ENCODE measurements around the gene ADAMTSL5.

Gene ADAMTSL5

GRCh38 chr19:1496714-1497577 is 15.9 kb downstream of the ADAMTSL5 start:
- no peak overlapping the region for H3K4me3 ChIP-seq (ENCODE audit: insufficient read depth, low read depth, low read length)
- no peaks in the 10 kb centered on the region for H3K36me3 ChIP-seq (ENCODE audit: control insufficient read depth, insufficient read depth, low read length)
- WGBS, 2 experiments, result 86% methylated on average over 39 of the region's 39 CpGs
- H3K27ac ChIP-seq (ENCODE audit: insufficient read depth, low read depth, low read length, poor library complexity, severe bottlenecking), result no peak overlapping the region
- H3K9me3 ChIP-seq (ENCODE audit: control insufficient read depth, low read length), result no peaks in the 10 kb centered on the region
- H3K4me1 ChIP-seq (ENCODE audit: control insufficient read depth, insufficient read depth, low read length), result peaks cover 6% of the 10 kb centered on the region
- peaks cover 24% of the 10 kb centered on the region for H3K27me3 ChIP-seq (ENCODE audit: control insufficient read depth, insufficient read depth, low read length, poor library complexity, severe bottlenecking)

DNA sequence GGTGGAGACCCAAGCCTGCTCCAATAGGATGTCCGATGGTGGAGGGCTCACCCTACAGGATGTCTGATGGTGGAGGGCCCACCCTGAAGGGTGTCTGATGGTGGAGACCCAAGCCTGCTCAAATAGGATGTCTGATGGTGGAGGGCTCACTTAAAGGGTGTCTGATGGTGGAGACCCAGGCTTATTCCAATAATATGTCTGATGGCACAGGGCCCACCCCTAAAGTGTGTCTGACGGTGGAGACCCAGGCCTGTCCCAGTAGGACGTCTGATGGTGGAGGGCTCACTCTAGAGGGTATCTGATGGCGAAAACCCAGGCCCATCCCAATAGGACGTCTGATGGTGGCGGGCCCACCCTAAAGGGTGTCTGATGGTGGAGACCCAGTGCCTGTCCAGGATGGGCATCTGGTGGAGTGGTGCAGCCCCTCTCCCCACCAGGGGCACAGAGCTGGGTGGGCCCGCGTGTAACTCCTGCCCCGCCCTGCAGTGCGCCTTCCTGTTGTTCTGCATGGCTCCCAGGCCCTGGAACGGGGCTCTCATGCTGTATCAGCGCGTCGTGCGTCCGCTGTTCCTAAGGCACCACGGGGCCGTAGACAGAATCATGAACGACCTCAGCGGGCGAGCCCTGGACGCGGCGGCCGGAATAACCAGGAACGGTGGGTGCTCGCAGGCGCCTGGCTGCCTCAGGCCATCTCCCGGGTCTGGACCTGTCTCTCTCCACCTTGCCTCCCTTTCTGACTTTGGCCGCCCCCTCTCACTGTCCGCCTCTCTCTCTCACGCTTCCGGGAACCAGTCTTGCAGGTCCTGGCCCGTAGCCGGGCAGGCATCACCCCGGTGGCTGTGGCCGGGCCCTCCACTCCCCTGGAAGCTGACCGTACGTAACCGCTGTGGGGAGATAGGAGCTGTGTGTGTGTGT is 16.8 kb downstream of the ADAMTSL5 start:
- WGBS, 2 experiments, result 90 to 91% methylated on average over 40 of the region's 40 CpGs
- Histone ChIP-seq H3K4me3 (ENCODE audit: insufficient read depth, low read depth, low read length) (no peak overlapping the region), H3K27ac (ENCODE audit: insufficient read depth, low read depth, low read length, poor library complexity, severe bottlenecking) (no peak overlapping the region), H3K36me3 (ENCODE audit: control insufficient read depth, insufficient read depth, low read length) (no peaks in the 10 kb centered on the region), H3K4me1 (ENCODE audit: control insufficient read depth, insufficient read depth, low read length) (peaks cover 6% of the 10 kb centered on the region), H3K9me3 (ENCODE audit: control insufficient read depth, low read length) (no peaks in the 10 kb centered on the region), H3K27me3 (ENCODE audit: control insufficient read depth, insufficient read depth, low read length, poor library complexity, severe bottlenecking) (peaks cover 33% of the 10 kb centered on the region)

DNA sequence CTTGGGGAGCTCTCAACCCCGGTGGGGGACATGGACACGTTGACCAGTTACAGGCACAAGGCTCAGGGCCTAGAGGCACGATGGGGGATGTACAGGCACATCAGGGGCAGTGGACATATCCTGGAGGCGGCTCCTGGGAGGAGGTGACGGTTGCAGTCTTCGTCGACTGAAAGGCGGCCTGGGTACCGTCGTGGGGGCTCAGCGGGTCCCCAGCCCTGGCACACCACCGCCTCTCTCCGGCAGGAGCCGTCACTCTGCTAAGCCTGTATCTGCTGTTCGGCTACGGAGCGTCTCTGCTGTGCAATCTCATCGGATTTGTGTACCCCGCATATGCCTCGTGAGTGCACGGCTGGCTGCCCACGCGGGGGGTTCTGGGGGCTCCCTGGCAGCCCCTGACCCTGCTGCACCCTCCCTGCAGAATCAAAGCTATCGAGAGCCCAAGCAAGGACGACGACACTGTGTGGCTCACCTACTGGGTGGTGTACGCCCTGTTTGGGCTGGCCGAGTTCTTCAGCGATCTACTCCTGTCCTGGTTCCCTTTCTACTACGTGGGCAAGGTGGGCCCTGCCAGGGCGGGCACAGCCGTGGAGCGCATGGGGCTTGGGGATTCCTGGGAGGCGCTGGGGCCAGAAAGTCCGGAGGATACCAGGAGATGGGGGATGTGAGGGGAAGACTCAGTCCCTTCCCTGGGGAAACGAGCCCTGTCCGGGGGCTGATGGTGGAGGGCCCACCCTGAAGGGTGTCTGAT is 17.6 kb downstream of the ADAMTSL5 start:
- no peak overlapping the region for H3K27ac ChIP-seq (ENCODE audit: insufficient read depth, low read depth, low read length, poor library complexity, severe bottlenecking)
- 86 to 87% methylated on average over 37 of the region's 37 CpGs for WGBS, 2 experiments
- H3K4me1 ChIP-seq (ENCODE audit: control insufficient read depth, insufficient read depth, low read length), result peaks cover 6% of the 10 kb centered on the region
- H3K9me3 ChIP-seq (ENCODE audit: control insufficient read depth, low read length), result no peaks in the 10 kb centered on the region
- H3K4me3 ChIP-seq (ENCODE audit: insufficient read depth, low read depth, low read length), result no peak overlapping the region
- no peaks in the 10 kb centered on the region for H3K36me3 ChIP-seq (ENCODE audit: control insufficient read depth, insufficient read depth, low read length)
- H3K27me3 ChIP-seq (ENCODE audit: control insufficient read depth, insufficient read depth, low read length, poor library complexity, severe bottlenecking), result peaks cover 34% of the 10 kb centered on the region

DNA sequence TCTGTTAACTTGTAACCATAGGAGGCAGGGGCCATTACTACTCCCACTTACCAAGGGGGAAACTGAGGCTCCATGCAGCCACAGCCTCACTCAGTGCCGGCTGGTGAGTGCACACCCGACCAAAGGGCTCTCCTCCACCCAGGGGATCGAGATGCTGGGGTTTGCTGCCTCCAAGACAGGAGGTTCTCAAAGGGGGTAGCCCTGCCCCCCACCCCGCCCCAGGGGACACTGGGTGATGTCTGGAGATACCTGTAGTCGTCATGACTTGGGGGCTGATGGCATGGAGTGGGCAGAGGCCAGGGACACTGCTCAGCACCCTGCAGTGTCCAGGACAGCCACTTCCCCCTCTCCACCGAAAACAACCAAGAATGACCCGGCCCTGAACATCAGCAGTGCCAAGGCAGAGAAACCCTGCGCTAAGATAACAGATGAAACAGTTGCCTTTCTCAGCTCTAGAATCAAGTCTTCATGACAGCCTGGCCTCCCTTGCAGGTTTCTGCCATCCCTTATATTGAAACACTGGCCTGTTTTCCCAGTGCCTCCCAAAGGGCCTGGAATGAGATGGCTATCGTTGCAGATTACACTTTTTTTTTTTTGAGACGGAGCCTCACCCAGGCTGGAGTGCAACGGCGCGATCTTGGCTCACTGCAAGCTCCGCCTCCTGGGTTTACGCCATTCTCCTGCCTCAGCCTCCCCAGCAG is 18.6 kb downstream of the ADAMTSL5 start:
- Histone ChIP-seq H3K4me3 (ENCODE audit: insufficient read depth, low read depth, low read length) (no peak overlapping the region), H3K9me3 (ENCODE audit: control insufficient read depth, low read length) (no peaks in the 10 kb centered on the region), H3K27me3 (ENCODE audit: control insufficient read depth, insufficient read depth, low read length, poor library complexity, severe bottlenecking) (peaks cover 34% of the 10 kb centered on the region), H3K36me3 (ENCODE audit: control insufficient read depth, insufficient read depth, low read length) (no peaks in the 10 kb centered on the region), H3K27ac (ENCODE audit: insufficient read depth, low read depth, low read length, poor library complexity, severe bottlenecking) (no peak overlapping the region), H3K4me1 (ENCODE audit: control insufficient read depth, insufficient read depth, low read length) (peaks cover 14% of the 10 kb centered on the region)
- WGBS, 2 experiments, result 76 to 80% methylated on average over 15 of the region's 15 CpGs

- no peak overlapping the region for H3K27ac ChIP-seq (ENCODE audit: insufficient read depth, low read depth, low read length, poor library complexity, severe bottlenecking)
- H3K9me3 ChIP-seq (ENCODE audit: control insufficient read depth, low read length), result no peaks in the 10 kb centered on the region
- WGBS, 2 experiments, result 75 to 77% methylated on average over 10 of the region's 10 CpGs
- peaks cover 34% of the 10 kb centered on the region for H3K27me3 ChIP-seq (ENCODE audit: control insufficient read depth, insufficient read depth, low read length, poor library complexity, severe bottlenecking)
- H3K4me3 ChIP-seq (ENCODE audit: insufficient read depth, low read depth, low read length), result no peak overlapping the region
- no peaks in the 10 kb centered on the region for H3K36me3 ChIP-seq (ENCODE audit: control insufficient read depth, insufficient read depth, low read length)
- peaks cover 9% of the 10 kb centered on the region for H3K4me1 ChIP-seq (ENCODE audit: control insufficient read depth, insufficient read depth, low read length)
Observed at GRCh38 chr19:1492474-1493006, 20.3 kb downstream of the ADAMTSL5 start.

DNA sequence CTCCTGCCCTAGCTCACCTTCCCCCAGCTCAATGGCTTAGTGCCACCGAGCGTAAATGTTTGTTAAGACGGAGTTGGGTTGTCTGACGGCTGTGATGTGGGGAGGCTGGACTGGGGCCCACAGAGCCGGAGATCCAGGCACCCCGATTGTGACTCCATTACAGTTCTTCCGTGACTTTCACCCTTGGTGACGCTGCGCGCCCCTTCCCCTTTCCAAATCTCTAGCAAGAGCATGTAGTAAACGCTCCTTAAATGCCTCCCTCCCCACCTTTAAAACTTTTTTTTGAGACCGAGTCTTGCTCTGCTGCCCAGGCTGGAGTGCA is 21.0 kb downstream of the ADAMTSL5 start:
- Histone ChIP-seq H3K27ac (ENCODE audit: insufficient read depth, low read depth, low read length, poor library complexity, severe bottlenecking) (no peak overlapping the region), H3K36me3 (ENCODE audit: control insufficient read depth, insufficient read depth, low read length) (no peaks in the 10 kb centered on the region), H3K27me3 (ENCODE audit: control insufficient read depth, insufficient read depth, low read length, poor library complexity, severe bottlenecking) (peaks cover 34% of the 10 kb centered on the region), H3K4me3 (ENCODE audit: insufficient read depth, low read depth, low read length) (peak overlapping the region; percentile 40), H3K9me3 (ENCODE audit: control insufficient read depth, low read length) (no peaks in the 10 kb centered on the region), H3K4me1 (ENCODE audit: control insufficient read depth, insufficient read depth, low read length) (peaks cover 8% of the 10 kb centered on the region)
- WGBS, 2 experiments, result 80 to 81% methylated on average over 12 of the region's 12 CpGs

DNA sequence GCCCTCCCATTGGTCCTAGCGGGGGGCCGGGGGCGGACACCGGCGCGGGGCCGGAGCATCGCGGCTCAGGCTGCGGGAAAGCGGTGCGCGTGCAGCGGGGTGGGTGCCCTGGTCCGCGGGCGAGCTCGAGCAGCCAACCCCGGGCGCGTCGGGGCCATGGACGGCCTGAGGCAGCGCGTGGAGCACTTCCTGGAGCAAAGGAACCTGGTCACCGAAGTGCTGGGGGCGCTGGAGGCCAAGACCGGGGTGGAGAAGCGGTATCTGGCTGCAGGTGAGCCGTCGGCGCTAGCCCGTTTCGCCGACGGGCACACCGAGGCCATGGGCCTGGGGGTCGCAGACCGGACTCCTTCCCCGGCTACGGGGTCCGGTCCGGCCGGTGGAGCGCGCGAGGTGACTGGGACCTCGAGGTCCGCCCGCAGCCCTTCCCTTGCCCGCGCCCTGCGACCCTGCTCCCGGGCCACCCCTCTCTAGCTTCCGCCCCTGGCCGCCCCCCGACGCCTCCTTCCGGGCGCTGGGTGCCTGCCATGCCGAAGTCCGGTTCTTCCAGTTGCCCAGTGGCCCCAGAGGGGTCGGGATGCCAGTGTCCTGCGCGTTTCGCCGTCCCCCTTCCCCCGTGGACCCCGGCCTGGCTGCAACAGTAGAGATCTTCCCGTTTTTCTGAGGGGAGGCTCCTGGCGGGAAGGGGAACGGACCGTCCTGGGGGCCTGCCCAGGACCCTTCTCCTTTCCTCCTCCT is 21.5 kb downstream of the ADAMTSL5 start, which contains the start of gene REEP6:
Gene REEP6 (plus strand): TSS at position 68 of the 735 bp plus-strand sequence. CDS start 89 bp downstream, at position 157.
- peak within 1 kb of the TSS; percentile 74 for H3K27ac ChIP-seq (ENCODE audit: insufficient read depth, low read depth, low read length, poor library complexity, severe bottlenecking)
- no peaks in the 10 kb centered on the region for H3K9me3 ChIP-seq (ENCODE audit: control insufficient read depth, low read length)
- H3K4me1 ChIP-seq (ENCODE audit: control insufficient read depth, insufficient read depth, low read length), result peaks cover 8% of the 10 kb centered on the region
- no peaks in the 10 kb centered on the region for H3K36me3 ChIP-seq (ENCODE audit: control insufficient read depth, insufficient read depth, low read length)
- peaks cover 34% of the 10 kb centered on the region for H3K27me3 ChIP-seq (ENCODE audit: control insufficient read depth, insufficient read depth, low read length, poor library complexity, severe bottlenecking)
- peak within 1 kb of the TSS; percentile 55 for H3K4me3 ChIP-seq (ENCODE audit: insufficient read depth, low read depth, low read length)
- 8 to 9% methylated on average over 73 of the region's 73 CpGs for WGBS, 2 experiments

- H3K27ac ChIP-seq (ENCODE audit: insufficient read depth, low read depth, low read length, poor library complexity, severe bottlenecking), result peak within 1 kb of the TSS; percentile 74
- 0% methylated on average over 74 of the region's 74 CpGs for WGBS, 2 experiments
Observed at GRCh38 chr19:1490311-1491113, 22.3 kb downstream of the ADAMTSL5 start, which contains the start of gene PCSK4. Gene PCSK4, minus strand, starts transcription at chr19:1490350. Its CDS starts 4 bp downstream, at chr19:1490346.

More at GRCh38 chr19:1490311-1491113, 22.3 kb downstream of the ADAMTSL5 start, which contains the start of gene PCSK4:
- peaks cover 34% of the 10 kb centered on the region for H3K27me3 ChIP-seq (ENCODE audit: control insufficient read depth, insufficient read depth, low read length, poor library complexity, severe bottlenecking)
- no peaks in the 10 kb centered on the region for H3K36me3 ChIP-seq (ENCODE audit: control insufficient read depth, insufficient read depth, low read length)
- peak within 1 kb of the TSS; percentile 55 for H3K4me3 ChIP-seq (ENCODE audit: insufficient read depth, low read depth, low read length)
- H3K9me3 ChIP-seq (ENCODE audit: control insufficient read depth, low read length), result no peaks in the 10 kb centered on the region
- peaks cover 8% of the 10 kb centered on the region for H3K4me1 ChIP-seq (ENCODE audit: control insufficient read depth, insufficient read depth, low read length)
